ENCODE measurements around the gene TNFRSF18. TPM values are rescaled to one million over a fixed set of nuclear protein-coding genes. Genes with fewer than 3 reads are reported as not detected.

TNFRSF18 gene
- total RNA-seq, 1 donor from 2014 or later = not detected

DNA sequence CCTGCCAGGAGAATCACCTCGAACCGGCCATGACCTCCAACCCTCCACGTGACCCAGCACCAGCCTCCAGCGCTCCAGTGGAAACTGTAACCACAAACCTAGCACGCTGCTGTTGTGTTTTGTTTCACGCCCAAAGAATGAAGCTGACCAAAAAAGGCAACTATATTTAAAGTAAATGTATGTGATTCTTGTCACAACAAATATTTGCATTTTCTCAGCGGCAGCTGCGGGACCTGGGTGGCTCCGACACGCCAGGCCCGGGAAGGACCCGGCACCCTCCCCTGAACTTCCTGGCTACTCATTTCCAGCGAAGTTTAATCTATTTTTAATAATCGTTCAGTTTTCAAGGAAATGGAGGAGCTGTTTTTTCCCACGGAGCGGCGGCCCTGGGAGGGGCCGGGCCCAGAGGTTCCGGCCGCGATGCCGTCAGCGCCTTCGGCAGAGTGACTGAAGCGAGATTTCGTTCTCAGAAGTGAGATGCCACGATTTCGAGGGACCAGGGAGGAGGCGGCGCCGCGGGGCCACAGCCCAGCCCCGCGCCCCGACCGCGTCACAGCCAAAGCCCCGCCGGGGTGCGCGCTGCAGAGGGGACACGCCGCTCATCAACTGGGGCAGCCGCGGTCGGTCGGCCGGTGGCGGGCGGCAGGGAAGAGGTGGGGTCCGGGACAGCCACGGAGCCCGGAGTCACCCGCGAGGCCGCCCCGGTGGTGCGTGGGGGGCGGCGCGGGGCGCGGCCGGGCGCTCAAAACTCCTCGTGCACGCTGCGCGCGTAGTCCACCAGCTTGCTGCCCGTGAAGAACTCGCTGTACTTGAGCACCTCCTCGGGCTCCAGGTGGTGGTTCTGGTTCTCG lies 10.6 kb upstream of the TNFRSF18 start:
- Mint-ChIP-seq H3K4me3 (ENCODE audit: unreplicated experiment) (no peak overlapping the region), H3K27me3 (ENCODE audit: low read depth) (no peaks in the 10 kb centered on the region)

DNA sequence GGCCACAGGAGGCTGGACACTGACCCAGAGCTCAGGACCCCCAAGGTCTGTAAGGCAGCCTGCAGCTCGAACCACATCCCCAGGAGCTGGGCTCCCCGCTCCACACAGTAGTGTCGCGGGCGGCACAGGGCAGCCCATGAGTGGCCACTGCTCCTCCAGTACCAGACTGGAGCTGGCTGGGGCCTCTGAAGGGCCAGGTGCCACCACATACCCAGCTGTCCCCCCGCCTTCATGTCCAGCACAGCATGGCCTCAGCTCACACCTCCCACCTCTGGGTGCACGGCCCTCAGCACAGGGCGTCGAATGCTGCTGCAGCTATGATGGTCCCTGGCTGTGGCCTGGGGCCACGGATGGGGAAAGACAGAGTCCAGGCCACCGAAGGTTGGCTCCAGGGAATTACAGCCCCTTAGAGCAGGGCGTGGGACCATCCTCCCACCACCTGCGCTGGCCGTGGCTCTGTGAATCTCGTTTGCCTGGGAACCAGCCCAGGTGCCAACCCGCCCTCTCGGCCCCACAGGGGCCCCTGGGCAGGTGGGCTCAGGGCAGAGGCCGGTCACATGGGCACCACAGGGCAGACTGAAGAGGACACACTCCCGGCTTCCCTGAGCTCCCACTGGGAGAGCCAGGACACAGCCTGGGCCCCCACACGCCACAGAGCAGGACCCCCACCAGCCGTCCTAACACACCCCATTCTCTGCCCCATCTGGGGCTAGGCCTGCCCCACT lies 9.7 kb upstream of the TNFRSF18 start:
- H3K27me3 Mint-ChIP-seq (ENCODE audit: low read depth) = no peaks in the 10 kb centered on the region
- TF ChIP-seq, protein P1, sequence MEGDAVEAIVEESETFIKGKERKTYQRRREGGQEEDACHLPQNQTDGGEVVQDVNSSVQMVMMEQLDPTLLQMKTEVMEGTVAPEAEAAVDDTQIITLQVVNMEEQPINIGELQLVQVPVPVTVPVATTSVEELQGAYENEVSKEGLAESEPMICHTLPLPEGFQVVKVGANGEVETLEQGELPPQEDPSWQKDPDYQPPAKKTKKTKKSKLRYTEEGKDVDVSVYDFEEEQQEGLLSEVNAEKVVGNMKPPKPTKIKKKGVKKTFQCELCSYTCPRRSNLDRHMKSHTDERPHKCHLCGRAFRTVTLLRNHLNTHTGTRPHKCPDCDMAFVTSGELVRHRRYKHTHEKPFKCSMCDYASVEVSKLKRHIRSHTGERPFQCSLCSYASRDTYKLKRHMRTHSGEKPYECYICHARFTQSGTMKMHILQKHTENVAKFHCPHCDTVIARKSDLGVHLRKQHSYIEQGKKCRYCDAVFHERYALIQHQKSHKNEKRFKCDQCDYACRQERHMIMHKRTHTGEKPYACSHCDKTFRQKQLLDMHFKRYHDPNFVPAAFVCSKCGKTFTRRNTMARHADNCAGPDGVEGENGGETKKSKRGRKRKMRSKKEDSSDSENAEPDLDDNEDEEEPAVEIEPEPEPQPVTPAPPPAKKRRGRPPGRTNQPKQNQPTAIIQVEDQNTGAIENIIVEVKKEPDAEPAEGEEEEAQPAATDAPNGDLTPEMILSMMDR (IDR thresholded peaks at IDR 0.05) = no peak
- no peak for DNase-seq (ENCODE audit: low spot score)
- H3K36me3 Mint-ChIP-seq (ENCODE audit: low read depth) = peaks cover 10% of the 10 kb centered on the region
- no peak overlapping the region for H3K4me3 Mint-ChIP-seq (ENCODE audit: unreplicated experiment)
- H3K27ac Mint-ChIP-seq (ENCODE audit: unreplicated experiment) = no peak overlapping the region
- no peaks in the 10 kb centered on the region for H3K4me1 Mint-ChIP-seq (ENCODE audit: low read depth)
- no peaks in the 10 kb centered on the region for H3K9me3 Mint-ChIP-seq (ENCODE audit: low read depth)

More for the DNA sequence above, 10.6 kb upstream of the TNFRSF18 start:
- Mint-ChIP-seq H3K27ac (ENCODE audit: unreplicated experiment) (no peak overlapping the region), H3K4me1 (ENCODE audit: low read depth) (no peaks in the 10 kb centered on the region), H3K36me3 (ENCODE audit: low read depth) (peaks cover 13% of the 10 kb centered on the region), H3K9me3 (ENCODE audit: low read depth) (no peaks in the 10 kb centered on the region)
- DNase-seq (ENCODE audit: low spot score) = no peak
- TF ChIP-seq, protein P1 (IDR thresholded peaks at IDR 0.05) = no peak

DNA sequence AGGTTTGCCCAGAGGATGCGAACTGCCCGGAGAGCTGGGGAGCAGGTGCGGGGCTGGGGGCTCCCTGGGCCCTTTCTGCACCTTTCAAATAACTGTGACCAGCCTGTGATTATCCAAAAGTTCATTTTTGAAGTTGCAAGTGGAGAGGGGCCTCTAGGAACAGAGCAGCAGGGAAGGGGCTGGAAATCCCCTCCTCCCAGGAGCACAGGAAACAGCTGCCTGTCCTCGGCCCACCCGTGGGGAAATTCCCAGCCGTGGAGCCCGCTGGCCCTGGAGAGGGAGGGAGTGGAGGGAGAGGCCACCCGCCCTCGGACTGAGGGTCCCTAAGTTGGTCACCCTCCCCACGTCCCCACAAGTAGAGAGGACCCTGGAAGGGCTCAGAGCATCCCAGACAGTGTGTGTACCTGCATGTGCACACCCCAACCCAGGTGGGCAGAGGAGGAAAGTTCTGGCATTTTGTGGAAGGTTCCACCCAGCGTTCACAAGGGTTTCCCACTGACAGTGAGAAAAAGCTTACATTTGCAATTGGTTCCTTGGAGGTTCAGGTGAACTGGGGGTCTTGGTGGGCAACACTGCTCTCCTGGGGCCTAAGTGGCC lies 8.8 kb upstream of the TNFRSF18 start:
- TF ChIP-seq, protein P1 (IDR thresholded peaks at IDR 0.05) = no peak
- no peaks in the 10 kb centered on the region for H3K9me3 Mint-ChIP-seq (ENCODE audit: low read depth)
- no peak overlapping the region for H3K27ac Mint-ChIP-seq (ENCODE audit: unreplicated experiment)
- no peaks in the 10 kb centered on the region for H3K27me3 Mint-ChIP-seq (ENCODE audit: low read depth)
- H3K4me3 Mint-ChIP-seq (ENCODE audit: unreplicated experiment) = no peak overlapping the region
- DNase-seq (ENCODE audit: low spot score) = no peak
- no peaks in the 10 kb centered on the region for H3K4me1 Mint-ChIP-seq (ENCODE audit: low read depth)
- peaks cover 5% of the 10 kb centered on the region for H3K36me3 Mint-ChIP-seq (ENCODE audit: low read depth)

DNA sequence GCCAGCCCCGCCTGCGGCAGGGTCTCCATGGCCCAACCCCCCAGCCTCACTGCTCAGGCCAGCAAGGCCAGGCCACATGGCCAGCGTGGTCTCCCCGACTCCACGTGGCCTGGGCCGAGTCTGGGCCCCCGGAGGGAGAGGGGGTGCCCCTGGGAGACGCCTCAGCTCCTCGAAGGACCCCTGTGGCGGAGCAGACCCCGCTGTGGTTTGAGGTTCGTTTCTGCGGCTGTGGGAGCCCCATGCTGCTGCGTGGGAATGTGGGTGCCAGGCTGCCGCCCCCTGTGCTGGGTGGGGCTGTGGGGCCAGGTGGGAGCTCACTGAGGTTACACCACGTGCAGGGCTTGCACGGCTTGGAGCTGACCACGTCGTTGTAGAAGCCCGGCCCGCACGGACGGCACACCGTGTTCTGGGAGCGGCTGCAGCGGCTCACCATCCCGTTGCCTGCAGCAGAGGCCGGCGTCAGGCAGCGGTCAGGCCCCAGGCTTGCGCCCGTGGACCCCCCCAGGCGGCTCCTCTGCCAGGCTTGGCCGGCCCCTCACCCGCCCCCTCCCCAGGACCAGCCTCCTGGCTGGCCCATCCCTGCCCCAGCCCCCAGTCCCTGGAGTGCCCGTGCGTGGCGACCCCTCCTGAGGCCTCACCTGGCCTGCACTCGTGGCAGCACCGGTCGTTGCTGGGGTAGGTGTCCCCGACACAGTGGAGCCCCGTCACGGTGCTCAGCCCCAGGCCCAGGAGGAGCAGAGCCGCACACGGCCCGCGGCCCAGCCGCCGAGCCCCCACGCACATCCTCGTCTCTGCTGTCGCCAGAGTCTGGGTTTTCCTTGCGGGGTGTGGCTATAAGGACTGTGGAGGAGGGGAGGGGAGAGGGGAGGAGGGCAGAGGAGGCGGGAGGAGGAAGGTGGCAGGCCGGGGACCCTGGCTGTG lies 7.2 kb upstream of the TNFRSF18 start, which contains the start of gene TNFRSF4:
TSS of gene TNFRSF4 (minus strand) at position 809 of the 921 bp plus-strand sequence. CDS start at position 783, 26 bp downstream.
- Mint-ChIP-seq H3K4me3 (ENCODE audit: unreplicated experiment) (no peak within 1 kb of the TSS), H3K27me3 (ENCODE audit: low read depth) (no peaks in the 10 kb centered on the region), H3K4me1 (ENCODE audit: low read depth) (peaks cover 3% of the 10 kb centered on the region), H3K36me3 (ENCODE audit: low read depth) (peaks cover 5% of the 10 kb centered on the region), H3K9me3 (ENCODE audit: low read depth) (no peaks in the 10 kb centered on the region), H3K27ac (ENCODE audit: unreplicated experiment) (no peak within 1 kb of the TSS)
- TF ChIP-seq, protein P1 (IDR thresholded peaks at IDR 0.05) = no peak
- peak; percentile 93 for DNase-seq (ENCODE audit: low spot score)

All from chondrocyte (in vitro differentiated cells).